Central memory CD4-positive, alpha-beta T cell (primary cell): ENCODE results near the gene MAP3K15.

Experiments used
- DNase-seq: peaks from one replicate; pipeline ENCODE4 v3.0.0; 2022

Gene MAP3K15

GRCh38 chrX:19392703-19393102 lies 122.6 kb downstream of the MAP3K15 start:
- no peak for DNase-seq

- no peak for DNase-seq
These were observed 123.2 kb downstream of the MAP3K15 start for GRCh38 chrX:19392078-19392477.

- no peak for DNase-seq
These were observed 126.0 kb downstream of the MAP3K15 start for GRCh38 chrX:19389227-19389845.

GRCh38 chrX:19388741-19389140 lies 126.6 kb downstream of the MAP3K15 start:
- DNase-seq: no peak

GRCh38 chrX:19388064-19388679 lies 127.1 kb downstream of the MAP3K15 start:
- no peak for DNase-seq

- DNase-seq: no peak
These were observed 128.6 kb downstream of the MAP3K15 start for GRCh38 chrX:19386679-19387078.

- DNase-seq: peak; percentile 21
These were observed 132.7 kb downstream of the MAP3K15 start for GRCh38 chrX:19382555-19383145.

- no peak for DNase-seq
These were observed 134.0 kb downstream of the MAP3K15 start for GRCh38 chrX:19381326-19381725.

- no peak for DNase-seq
These were observed 137.5 kb downstream of the MAP3K15 start for GRCh38 chrX:19377799-19378198.

- DNase-seq: no peak
These were observed 139.8 kb downstream of the MAP3K15 start for GRCh38 chrX:19375546-19375945.

GRCh38 chrX:19373351-19373891 lies 141.9 kb downstream of the MAP3K15 start:
- no peak for DNase-seq

GRCh38 chrX:19372547-19373331 lies 142.6 kb downstream of the MAP3K15 start:
- DNase-seq: no peak

- peak; percentile 48 for DNase-seq
These were observed 143.2 kb downstream of the MAP3K15 start for GRCh38 chrX:19372170-19372546.

GRCh38 chrX:19370061-19370460 lies 145.2 kb downstream of the MAP3K15 start:
- no peak for DNase-seq

GRCh38 chrX:19368576-19368975 lies 146.7 kb downstream of the MAP3K15 start:
- no peak for DNase-seq

- no peak for DNase-seq
These were observed 153.6 kb downstream of the MAP3K15 start for GRCh38 chrX:19361701-19362100.

- no peak for DNase-seq
These were observed 154.4 kb downstream of the MAP3K15 start for GRCh38 chrX:19360903-19361302.

- no peak for DNase-seq
These were observed 156.8 kb downstream of the MAP3K15 start for GRCh38 chrX:19358521-19358920.

GRCh38 chrX:19354625-19355024 lies 160.7 kb downstream of the MAP3K15 start:
- no peak for DNase-seq

- no peak for DNase-seq
These were observed 164.3 kb downstream of the MAP3K15 start for GRCh38 chrX:19350941-19351384.

- DNase-seq: no peak
These were observed 166.0 kb downstream of the MAP3K15 start for GRCh38 chrX:19349264-19349663.

GRCh38 chrX:19347916-19348315 lies 167.4 kb downstream of the MAP3K15 start:
- DNase-seq: no peak

- DNase-seq: no peak
These were observed 170.6 kb downstream of the MAP3K15 start for GRCh38 chrX:19344661-19345060.
